ENCODE measurements around the gene PDZD4.

PDZD4 gene

DNA sequence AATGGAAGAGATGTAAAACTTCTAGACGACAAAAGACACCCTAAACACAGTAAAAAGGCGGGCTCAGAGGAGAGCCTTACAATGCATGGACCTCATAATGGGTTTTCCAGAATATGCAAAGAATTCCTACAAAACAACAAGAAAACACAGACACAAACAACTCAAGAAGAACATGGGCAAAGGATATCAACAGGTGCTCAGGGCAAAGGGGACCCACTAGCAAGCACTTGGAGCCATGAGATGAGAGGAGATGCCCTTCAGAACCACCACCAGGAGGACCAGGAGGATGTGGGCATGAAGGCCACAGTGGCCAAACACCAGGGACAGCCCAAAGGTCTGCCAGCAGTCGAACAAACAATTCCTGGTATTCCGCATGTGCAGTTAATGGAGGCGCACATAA lies 17.2 kb downstream of the PDZD4 start:
- Histone ChIP-seq H3K4me3 (ENCODE audit: low read depth in 1 of 2, low read length in 1 of 2) (no peak overlapping the region), H3K27ac (no peak overlapping the region), H3K36me3 (no peaks in the 10 kb centered on the region), H3K27me3 (peaks cover 49% of the 10 kb centered on the region), H3K4me1 (ENCODE audit: control insufficient read depth in 1 of 2, insufficient read depth in 1 of 2, low read depth in 1 of 2, low read length in 1 of 2) (no peaks in the 10 kb centered on the region), H3K9me3 (no peaks in the 10 kb centered on the region)
- TF ChIP-seq, protein P1, sequence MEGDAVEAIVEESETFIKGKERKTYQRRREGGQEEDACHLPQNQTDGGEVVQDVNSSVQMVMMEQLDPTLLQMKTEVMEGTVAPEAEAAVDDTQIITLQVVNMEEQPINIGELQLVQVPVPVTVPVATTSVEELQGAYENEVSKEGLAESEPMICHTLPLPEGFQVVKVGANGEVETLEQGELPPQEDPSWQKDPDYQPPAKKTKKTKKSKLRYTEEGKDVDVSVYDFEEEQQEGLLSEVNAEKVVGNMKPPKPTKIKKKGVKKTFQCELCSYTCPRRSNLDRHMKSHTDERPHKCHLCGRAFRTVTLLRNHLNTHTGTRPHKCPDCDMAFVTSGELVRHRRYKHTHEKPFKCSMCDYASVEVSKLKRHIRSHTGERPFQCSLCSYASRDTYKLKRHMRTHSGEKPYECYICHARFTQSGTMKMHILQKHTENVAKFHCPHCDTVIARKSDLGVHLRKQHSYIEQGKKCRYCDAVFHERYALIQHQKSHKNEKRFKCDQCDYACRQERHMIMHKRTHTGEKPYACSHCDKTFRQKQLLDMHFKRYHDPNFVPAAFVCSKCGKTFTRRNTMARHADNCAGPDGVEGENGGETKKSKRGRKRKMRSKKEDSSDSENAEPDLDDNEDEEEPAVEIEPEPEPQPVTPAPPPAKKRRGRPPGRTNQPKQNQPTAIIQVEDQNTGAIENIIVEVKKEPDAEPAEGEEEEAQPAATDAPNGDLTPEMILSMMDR (IDR thresholded peaks at IDR 0.05), result no peak

DNA sequence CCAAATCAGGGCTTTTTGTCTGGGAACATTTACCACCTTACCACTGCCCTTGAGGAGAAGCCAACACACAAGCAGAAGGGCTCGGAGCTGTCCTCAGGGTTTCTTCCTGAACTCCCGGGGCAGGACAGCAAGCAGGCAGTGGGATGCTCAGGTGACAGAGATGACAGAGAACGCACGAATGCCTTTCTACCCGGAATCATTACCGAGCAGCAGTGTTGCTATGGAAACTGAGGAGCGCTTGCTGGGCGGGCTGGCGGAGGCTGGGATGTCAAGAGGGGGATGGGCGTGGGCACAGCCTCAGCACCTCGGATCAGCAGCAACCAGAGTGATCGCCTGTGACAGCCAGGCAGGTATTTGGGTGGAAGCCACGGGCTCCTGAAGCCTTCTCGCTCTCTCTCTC lies 18.1 kb downstream of the PDZD4 start:
- H3K4me3 ChIP-seq (ENCODE audit: low read depth in 1 of 2, low read length in 1 of 2), result no peak overlapping the region
- TF ChIP-seq, protein P1 (IDR thresholded peaks at IDR 0.05), result no peak
- H3K36me3 ChIP-seq, result no peaks in the 10 kb centered on the region
- H3K9me3 ChIP-seq, result no peaks in the 10 kb centered on the region
- no peaks in the 10 kb centered on the region for H3K4me1 ChIP-seq (ENCODE audit: control insufficient read depth in 1 of 2, insufficient read depth in 1 of 2, low read depth in 1 of 2, low read length in 1 of 2)
- no peak overlapping the region for H3K27ac ChIP-seq
- peaks cover 40% of the 10 kb centered on the region for H3K27me3 ChIP-seq

DNA sequence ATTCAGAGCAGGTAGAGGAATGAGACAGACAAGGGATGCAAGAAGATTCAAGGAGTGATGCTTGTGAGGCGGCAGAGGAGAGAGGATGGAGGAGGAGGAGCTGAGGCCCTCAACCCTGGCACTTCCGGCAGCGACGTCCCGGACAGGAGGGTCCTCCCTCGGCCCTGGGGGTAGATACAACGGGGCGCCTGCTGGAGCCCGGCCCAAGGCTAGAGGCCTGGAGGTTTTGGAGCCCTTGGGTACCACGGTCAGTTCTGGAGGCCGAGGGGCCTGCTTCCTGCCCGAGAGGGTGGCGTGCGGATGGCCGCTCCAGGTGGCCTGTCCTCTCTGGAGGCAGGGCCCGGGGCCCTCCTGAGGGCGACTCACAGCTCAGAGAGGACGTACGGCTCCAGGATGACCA lies 22.4 kb downstream of the PDZD4 start:
- no peak overlapping the region for H3K27ac ChIP-seq
- H3K27me3 ChIP-seq, result peaks cover 17% of the 10 kb centered on the region
- H3K4me1 ChIP-seq (ENCODE audit: control insufficient read depth in 1 of 2, insufficient read depth in 1 of 2, low read depth in 1 of 2, low read length in 1 of 2), result no peaks in the 10 kb centered on the region
- H3K36me3 ChIP-seq, result no peaks in the 10 kb centered on the region
- H3K9me3 ChIP-seq, result no peaks in the 10 kb centered on the region
- H3K4me3 ChIP-seq (ENCODE audit: low read depth in 1 of 2, low read length in 1 of 2), result no peak overlapping the region
- TF ChIP-seq, protein P1 (IDR thresholded peaks at IDR 0.05), result no peak

DNA sequence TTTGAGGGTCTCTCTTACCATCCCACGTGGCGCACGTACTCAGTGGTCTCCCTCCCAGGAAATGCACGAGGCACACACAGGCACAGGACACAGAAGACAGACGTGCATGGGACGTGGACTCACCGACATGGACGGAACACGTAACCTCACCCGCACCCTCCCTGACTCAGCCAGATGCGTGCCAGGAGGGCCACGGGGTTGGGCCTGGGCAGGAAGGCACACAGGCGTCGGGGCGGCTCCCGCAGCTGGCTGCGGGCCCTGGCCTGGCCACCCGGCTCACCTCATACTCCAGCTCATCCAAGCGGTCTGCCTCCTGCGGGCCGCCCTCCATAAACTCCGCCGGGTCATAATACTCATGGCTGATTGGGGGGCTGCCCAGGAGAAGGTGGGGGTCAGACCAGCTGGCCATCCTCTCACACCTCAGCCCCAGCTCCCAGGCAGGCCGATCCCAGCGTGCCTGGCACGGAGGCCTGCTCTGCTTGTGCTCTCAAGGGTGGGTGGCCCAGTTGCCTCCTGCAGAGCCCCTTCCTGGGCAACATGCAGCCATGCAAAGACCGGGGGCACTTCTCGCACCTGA lies 23.3 kb downstream of the PDZD4 start:
- Histone ChIP-seq H3K4me1 (ENCODE audit: control insufficient read depth in 1 of 2, insufficient read depth in 1 of 2, low read depth in 1 of 2, low read length in 1 of 2) (no peaks in the 10 kb centered on the region), H3K27me3 (peaks cover 17% of the 10 kb centered on the region), H3K9me3 (no peaks in the 10 kb centered on the region), H3K4me3 (ENCODE audit: low read depth in 1 of 2, low read length in 1 of 2) (no peak overlapping the region), H3K36me3 (no peaks in the 10 kb centered on the region), H3K27ac (no peak overlapping the region)
- TF ChIP-seq, protein P1 (IDR thresholded peaks at IDR 0.05), result no peak

DNA sequence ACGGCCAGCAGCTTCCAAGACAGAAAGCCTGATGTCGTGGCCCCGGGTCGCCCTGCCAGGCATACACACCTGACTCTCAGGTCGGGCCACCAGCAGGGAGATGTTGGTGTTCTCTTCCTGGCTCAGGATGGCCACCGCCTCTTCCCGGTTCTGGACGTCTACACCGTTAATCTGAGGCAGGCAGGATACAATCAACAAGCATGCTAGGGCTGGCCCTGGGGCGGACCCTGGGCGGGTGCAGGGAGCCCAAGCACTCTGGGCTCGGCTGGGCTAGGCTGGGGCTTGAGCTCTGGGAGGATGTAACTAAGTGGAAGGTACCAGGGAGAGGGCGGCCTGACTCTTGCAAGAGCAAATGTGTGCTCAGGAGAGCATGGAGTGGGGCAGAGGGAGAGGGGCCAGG lies 24.9 kb downstream of the PDZD4 start:
- Histone ChIP-seq H3K9me3 (no peaks in the 10 kb centered on the region), H3K4me3 (ENCODE audit: low read depth in 1 of 2, low read length in 1 of 2) (no peak overlapping the region), H3K27ac (no peak overlapping the region), H3K36me3 (no peaks in the 10 kb centered on the region), H3K4me1 (ENCODE audit: control insufficient read depth in 1 of 2, insufficient read depth in 1 of 2, low read depth in 1 of 2, low read length in 1 of 2) (no peaks in the 10 kb centered on the region), H3K27me3 (peaks cover 11% of the 10 kb centered on the region)
- TF ChIP-seq, protein P1 (IDR thresholded peaks at IDR 0.05), result no peak

DNA sequence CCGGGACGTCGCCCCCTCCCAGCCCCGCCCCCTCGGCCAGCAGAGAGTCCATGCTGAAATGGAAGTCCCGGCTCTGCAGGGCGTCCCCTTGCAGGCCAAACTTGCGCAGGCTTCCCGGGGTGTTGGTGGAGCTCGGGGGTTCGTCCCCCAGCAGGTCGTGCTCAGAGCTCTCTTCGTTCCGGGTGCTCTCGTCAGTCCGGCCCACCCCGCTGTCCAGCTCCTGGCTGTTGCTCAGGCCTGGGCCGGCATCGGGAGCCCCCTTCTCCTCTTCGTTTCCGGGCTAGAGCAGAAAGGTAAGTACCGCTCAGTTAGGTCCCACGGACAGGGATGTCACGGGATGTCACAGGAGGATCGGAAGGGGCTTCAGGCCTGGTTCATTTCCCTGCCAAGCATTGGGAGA lies 25.7 kb downstream of the PDZD4 start:
- Histone ChIP-seq H3K4me3 (ENCODE audit: low read depth in 1 of 2, low read length in 1 of 2) (no peak overlapping the region), H3K27me3 (peaks cover 11% of the 10 kb centered on the region), H3K9me3 (no peaks in the 10 kb centered on the region), H3K36me3 (no peaks in the 10 kb centered on the region), H3K4me1 (ENCODE audit: control insufficient read depth in 1 of 2, insufficient read depth in 1 of 2, low read depth in 1 of 2, low read length in 1 of 2) (no peaks in the 10 kb centered on the region), H3K27ac (no peak overlapping the region)
- TF ChIP-seq, protein P1 (IDR thresholded peaks at IDR 0.05), result no peak

All from neutrophil (primary cell).